ENCODE data around the gene SLIT1. TPM values are rescaled to one million over a fixed set of nuclear protein-coding genes. Genes with fewer than 3 reads are reported as not detected.

Gene SLIT1
- total RNA-seq, 1 donor from 2014 or later, result 0.16 TPM

- no peak for DNase-seq
- intact Hi-C loops (cut with DNase I), result no loop called here
- no peak for ATAC-seq (ENCODE audit: poor library complexity)
Observed at GRCh38 chr10:96984541-96985131, 201.1 kb downstream of the SLIT1 start.

DNA sequence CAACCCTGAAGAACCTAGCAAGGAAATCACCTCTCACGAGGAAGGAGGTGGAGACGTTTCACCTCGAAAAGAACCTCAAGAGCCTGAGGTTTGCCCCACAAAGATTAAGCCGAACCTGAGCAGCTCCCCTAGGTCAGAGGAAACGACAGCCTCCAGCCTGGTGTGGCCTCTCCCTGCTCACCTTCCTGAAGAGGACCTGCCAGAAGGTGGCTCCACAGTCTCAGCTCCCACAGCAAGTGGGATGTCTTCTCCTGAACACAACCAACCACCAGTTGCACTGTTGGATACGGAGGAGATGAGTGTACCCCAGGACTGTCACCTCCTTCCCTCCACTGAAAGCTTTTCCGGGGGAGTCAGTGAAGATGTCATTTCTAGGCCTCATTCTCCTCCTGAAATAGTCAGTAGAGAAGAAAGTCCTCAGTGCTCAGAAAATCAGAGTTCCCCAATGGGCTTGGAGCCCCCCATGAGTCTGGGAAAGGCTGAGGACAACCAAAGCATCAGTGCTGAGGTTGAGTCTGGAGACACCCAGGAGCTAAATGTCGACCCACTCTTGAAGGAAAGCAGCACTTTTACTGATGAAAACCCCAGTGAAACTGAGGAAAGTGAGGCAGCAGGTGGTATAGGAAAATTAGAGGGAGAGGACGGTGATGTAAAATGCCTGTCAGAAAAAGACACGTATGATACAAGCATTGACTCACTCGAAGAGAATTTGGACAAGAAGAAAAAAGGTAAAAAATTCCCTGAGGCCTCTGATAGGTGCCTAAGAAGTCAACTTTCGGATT lies 203.4 kb downstream of the SLIT1 start:
- no peak for ATAC-seq (ENCODE audit: poor library complexity)
- DNase-seq, result no peak
- intact Hi-C loops (cut with DNase I), result no loop called here

DNA sequence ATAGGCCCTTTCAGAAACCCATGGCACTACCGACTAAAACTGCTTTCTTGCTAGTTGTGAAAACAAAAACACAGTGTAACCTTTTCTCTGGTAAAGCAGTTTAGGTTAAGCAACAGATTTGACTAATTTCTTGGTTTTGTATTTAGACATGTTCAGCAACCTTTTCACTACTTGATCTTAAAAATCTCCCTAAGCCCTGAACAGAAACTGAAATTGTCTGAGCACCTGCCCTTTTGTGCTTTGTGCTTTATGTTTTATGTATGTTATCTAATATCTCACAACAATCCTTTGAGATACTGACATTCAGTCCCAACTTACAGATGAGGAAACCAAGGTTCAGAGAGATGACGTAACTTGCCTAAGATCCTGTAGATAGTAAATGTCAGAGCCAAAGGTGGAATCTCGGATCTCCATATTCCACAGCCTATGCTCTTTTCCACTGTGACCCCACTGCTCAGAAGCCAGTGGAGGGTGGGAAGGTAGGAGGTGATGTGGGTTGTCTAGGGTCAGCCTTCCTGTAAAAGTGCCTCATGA lies 207.1 kb downstream of the SLIT1 start:
- intact Hi-C loops (cut with DNase I), result no loop called here
- no peak for ATAC-seq (ENCODE audit: poor library complexity)
- DNase-seq, result no peak

- ATAC-seq (ENCODE audit: poor library complexity) (no peak), DNase-seq (no peak)
- intact Hi-C loops (cut with DNase I), result no loop called here
Observed at GRCh38 chr10:96975136-96975535, 210.6 kb downstream of the SLIT1 start.

- intact Hi-C loops (cut with DNase I), result no loop called here
- ATAC-seq (ENCODE audit: poor library complexity) (no peak), DNase-seq (no peak)
Observed at GRCh38 chr10:96973809-96974747, 211.7 kb downstream of the SLIT1 start.

DNA sequence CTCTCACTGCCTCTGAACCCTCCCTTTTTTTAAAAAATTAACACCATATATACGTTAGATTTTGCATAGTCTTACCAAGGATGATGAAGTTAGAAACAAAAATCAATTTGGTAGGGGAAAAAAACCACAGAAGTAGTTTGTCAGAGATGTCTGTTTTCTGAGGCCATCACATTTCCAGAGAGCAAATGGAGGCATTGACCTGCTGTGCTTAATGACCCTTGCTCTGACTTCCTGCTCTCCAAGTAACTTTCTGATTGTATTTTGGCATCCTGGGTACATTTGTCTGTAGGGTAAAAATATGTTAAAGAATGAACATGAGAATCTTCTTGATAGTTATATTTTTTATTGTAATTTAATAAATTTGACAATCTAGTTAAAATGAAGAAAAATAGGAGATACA lies 213.5 kb downstream of the SLIT1 start:
- DNase-seq (no peak), ATAC-seq (ENCODE audit: poor library complexity) (no peak)
- intact Hi-C loops (cut with DNase I), result no loop called here

DNA sequence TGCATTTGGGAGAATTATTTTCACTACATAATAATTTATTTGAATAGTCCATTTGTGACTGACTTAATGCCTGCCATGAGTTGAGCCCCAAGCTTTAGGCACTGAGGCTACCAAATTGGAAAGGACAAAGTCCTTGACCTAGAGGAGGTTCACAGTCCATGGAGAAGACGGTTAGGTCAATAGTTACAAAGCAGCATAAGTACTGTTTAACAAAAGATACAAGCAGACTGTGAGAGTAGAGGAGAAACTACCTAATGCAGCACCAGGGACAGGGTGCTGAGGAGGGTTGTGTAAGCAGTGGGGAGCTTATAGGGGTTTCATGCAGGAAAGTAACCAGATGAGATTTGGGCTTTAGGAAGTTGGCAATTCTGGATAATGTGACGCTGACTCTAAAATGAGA lies 214.4 kb downstream of the SLIT1 start:
- no peak for ATAC-seq (ENCODE audit: poor library complexity)
- no peak for DNase-seq
- intact Hi-C loops (cut with DNase I), result no loop called here

GRCh38 chr10:96968682-96969423 lies 216.9 kb downstream of the SLIT1 start:
- DNase-seq, result no peak
- ATAC-seq (ENCODE audit: poor library complexity), result no peak
- intact Hi-C loops (cut with DNase I), result no loop called here

GRCh38 chr10:96967847-96968246 lies 217.9 kb downstream of the SLIT1 start:
- ATAC-seq (ENCODE audit: poor library complexity) (no peak), DNase-seq (no peak)
- intact Hi-C loops (cut with DNase I), result no loop called here

GRCh38 chr10:96964131-96964530 lies 221.6 kb downstream of the SLIT1 start:
- ATAC-seq (ENCODE audit: poor library complexity) (no peak), DNase-seq (no peak)
- intact Hi-C loops (cut with DNase I), result no loop called here

DNA sequence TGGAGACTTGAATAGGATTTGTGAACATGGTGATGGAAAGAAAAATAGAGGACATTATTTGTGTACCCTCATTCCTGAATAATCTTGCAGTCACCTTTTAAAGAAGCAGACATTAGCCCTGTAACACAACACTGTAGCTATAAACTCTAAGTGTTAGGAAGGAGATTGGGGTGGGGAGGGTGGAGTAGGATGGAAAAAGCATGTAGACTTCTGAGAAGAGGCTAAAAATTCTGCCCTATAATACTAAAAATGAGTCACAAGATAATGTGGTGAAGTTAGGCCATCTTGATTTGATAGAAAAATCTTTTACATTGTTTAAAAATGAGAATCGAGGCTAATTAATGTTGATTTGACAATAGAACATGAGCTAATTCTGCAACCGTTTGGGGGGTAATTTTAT lies 224.9 kb downstream of the SLIT1 start:
- DNase-seq (no peak), ATAC-seq (ENCODE audit: poor library complexity) (no peak)
- intact Hi-C loops (cut with DNase I), result no loop called here

DNA sequence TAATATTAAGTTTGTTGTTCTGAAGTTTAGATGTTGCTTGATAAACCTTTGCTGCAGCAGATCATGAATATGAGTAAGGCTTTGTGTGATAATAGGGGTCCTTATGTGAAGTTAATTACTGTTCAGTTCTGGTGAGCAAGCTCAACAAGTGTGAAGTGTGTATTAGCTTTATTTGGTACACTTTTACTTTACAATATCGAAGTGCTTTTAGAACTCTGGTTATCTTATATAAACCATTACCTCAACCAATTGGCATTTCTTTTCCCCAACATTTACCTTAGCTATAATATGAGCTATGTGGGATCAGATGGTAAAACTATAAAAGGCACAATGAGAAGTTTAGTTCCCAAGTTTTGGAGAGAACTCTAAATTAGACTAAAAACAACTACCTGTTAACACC lies 226.0 kb downstream of the SLIT1 start:
- intact Hi-C loops (cut with DNase I), result no loop called here

GRCh38 chr10:96958071-96958470 lies 227.7 kb downstream of the SLIT1 start:
- DNase-seq (no peak), ATAC-seq (ENCODE audit: poor library complexity) (no peak)
- intact Hi-C loops (cut with DNase I), result no loop called here

More for the DNA sequence above, 226.0 kb downstream of the SLIT1 start:
- no peak for ATAC-seq (ENCODE audit: poor library complexity)
- no peak for DNase-seq

- no peak for ATAC-seq (ENCODE audit: poor library complexity)
- no peak for DNase-seq
- intact Hi-C loops (cut with DNase I), result no loop called here
Observed at GRCh38 chr10:96955794-96956193, 230.0 kb downstream of the SLIT1 start.

- intact Hi-C loops (cut with DNase I), result no loop called here
- ATAC-seq (ENCODE audit: poor library complexity), result peak; percentile 38
- DNase-seq, result no peak
Observed at GRCh38 chr10:96951954-96952353, 233.8 kb downstream of the SLIT1 start.

DNA sequence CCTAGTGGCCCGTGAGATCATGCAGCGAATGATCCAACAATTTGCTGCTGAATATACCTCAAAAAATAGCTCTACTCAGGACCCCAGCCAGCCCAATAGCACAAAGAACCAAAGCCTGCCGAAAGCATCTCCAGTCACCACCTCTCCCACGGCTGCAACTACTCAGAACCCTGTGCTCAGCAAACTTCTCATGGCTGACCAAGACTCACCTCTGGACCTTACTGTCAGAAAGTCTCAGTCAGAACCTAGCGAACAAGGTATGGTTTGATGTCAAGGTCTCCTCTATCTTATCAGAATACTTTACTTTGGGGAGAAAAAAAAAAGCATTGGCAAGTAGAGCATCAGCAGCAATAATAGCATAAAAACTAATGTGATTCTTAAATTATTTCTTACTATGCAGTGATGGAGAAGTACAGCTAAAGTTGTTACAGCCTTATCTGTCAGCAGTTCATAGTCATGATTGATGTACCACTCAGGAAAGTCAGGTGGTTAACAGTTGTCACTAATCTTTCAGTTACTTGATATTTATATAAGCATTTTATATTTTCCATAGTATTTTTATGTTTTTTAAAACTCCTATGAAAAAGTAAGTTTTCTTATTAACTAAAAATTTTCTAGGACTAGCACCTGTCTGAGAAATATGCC lies 236.6 kb downstream of the SLIT1 start:
- DNase-seq, result no peak
- ATAC-seq (ENCODE audit: poor library complexity), result no peak
- intact Hi-C loops (cut with DNase I), result no loop called here
